Adrenal gland (tissue), 12 donors: ENCODE data around the gene HSP90AA1. TPM values are rescaled to one million over a fixed set of nuclear protein-coding genes. Genes with fewer than 3 reads are reported as not detected.

Experiments used
- DNase-seq, 7 donors: peaks; one replicate each; pipeline ENCODE4 v3.0.0-alpha.2; 2019 to 2020
- H3K27ac ChIP-seq, 5 donors: fragments of 200-600 bp; sonication (generic) in 4 of 5; 1 replicate in 3 of 5; 2 replicates in 2 of 5; pipeline versions ENCODE4 v1.5.1 to v1.8.0; 2016 to 2020; ENCODE audit warnings: mild to moderate bottlenecking in 1 of 5
- H3K27me3 ChIP-seq: fragments of 200-600 bp; 2 replicates; pipeline ENCODE4 v1.8.0; 2021
- H3K36me3 ChIP-seq, 2 donors: fragments of 200-600 bp; replicated peaks in 1 of 2; 1 replicate in 1 of 2; 2 replicates in 1 of 2; pipeline versions ENCODE4 v1.5.1 to v1.8.0; 2018 to 2022
- H3K4me1 ChIP-seq, 2 donors: fragments of 200-600 bp; replicated peaks in 1 of 2; 1 replicate in 1 of 2; 2 replicates in 1 of 2; pipeline versions ENCODE4 v1.5.1 to v1.8.0; 2018 to 2021
- H3K4me3 ChIP-seq, 4 donors: fragments of 200-600 bp; sonication (generic) in 3 of 4; one replicate each; pipeline ENCODE4 v1.5.1; 2016 to 2018
- H3K9me3 ChIP-seq, 3 donors: fragments of 200-600 bp; sonication (generic) in 1 of 3; replicated peaks in 1 of 3; 1 replicate in 2 of 3; 2 replicates in 1 of 3; pipeline versions ENCODE4 v1.5.1 to v1.8.0; 2016 to 2021
- CTCF ChIP-seq, 6 experiments: fragments of 450-650 bp in 4 of 6; fragments of 200-600 bp in 2 of 6; sonication (generic) in 1 of 6; IDR thresholded peaks; 1 replicate in 5 of 6; 2 replicates in 1 of 6; pipeline versions ENCODE4 v1.5.1 to v1.8.0; 2016 to 2021; ENCODE audit warnings: antibody characterized with exemption in 6 of 6, mild to moderate bottlenecking in 2 of 6, moderate library complexity in 1 of 6
- POLR2A ChIP-seq, 2 donors: fragments of 450-650 bp; IDR thresholded peaks; one replicate each; pipeline ENCODE4 v1.6.1; 2017; ENCODE audit warnings: antibody characterized with exemption in 2 of 2, mild to moderate bottlenecking in 2 of 2, moderate library complexity in 1 of 2
- WGBS, 4 donors: extraction: QIAGEN DNeasy Blood & Tissue Kit in 2 of 4; methylation state at CpG; one replicate each; pipeline versions ENCODE4 v1.1.5 to v1.1.7; 2013 to 2017; 5-methylcytosine and 5-hydroxymethylcytosine counted together
- intact Hi-C, 2 donors: fragments of 100-400 bp; cut with DNase I; formaldehyde crosslinking; loops; one replicate each; pipeline versions ENCODE4 v1.14.1 to v1.15.0; 2022 to 2023
- polyA plus RNA-seq, 3 donors: library from polyadenylated mRNA; stranded (reverse); fragments of 200-250 nt in 2 of 3; fragments of 350-450 nt in 1 of 3; fragmentation: Illumina TruSeq in 1 of 3; extraction: RNeasy Lipid Tissue Mini Kit (QIAGEN cat#74804) in 1 of 3; gene quantifications; one replicate each; pipeline ENCODE4 v1.2.3, GENCODE V29; 2013 to 2014
- total RNA-seq, 9 donors: library from RNA; depleted of rRNA in 4 of 9; stranded (reverse); fragments of >200 nt in 4 of 9; fragments of 120-200 nt in 1 of 9; fragmentation: NEBNext Ultra II Directional in 1 of 9; extraction: Animal tissue kit (Norgen Biotek cat#: 25700) in 1 of 9; gene quantifications; one replicate each; pipeline versions ENCODE4 v1.1.0 to v1.2.4, GENCODE V29; 2013 to 2023
- donor health status: healthy with polysubstance abuse.
- donor health status: Bipolar disorder and iron deficiency.
- donor health status: DM: yes; HTN: yes; CAD: no.
- donor health status: DM: no; HTN: no; CAD: no.
- donor health status: DM: no; HTN: no; CAD: no.
- donor health status: DM: yes; HTN: yes; CAD: no.

The HSP90AA1 gene
- total and polyA plus RNA-seq, 12 donors = 272 to 1,666 (median 406) TPM

GRCh38 chr14:102121567-102121966 is 34.7 kb upstream of the HSP90AA1 start:
- intact Hi-C loops = no loop called here

GRCh38 chr14:102120888-102121287 is 34.0 kb upstream of the HSP90AA1 start:
- Histone ChIP-seq H3K4me3 (no peak overlapping the region), H3K9me3 (no peaks in the 10 kb centered on the region), H3K36me3 (no peaks in the 10 kb centered on the region), H3K4me1 (no peaks in the 10 kb centered on the region), H3K27ac (no peak overlapping the region), H3K27me3 (no peaks in the 10 kb centered on the region)
- 78 to 100% (median 91%) methylated on average over 1 of the region's 1 CpG for WGBS, 4 donors
- no peak for DNase-seq
- TF ChIP-seq CTCF (IDR thresholded peaks at IDR 0.05) = no peak
- no peak for TF ChIP-seq POLR2A (IDR thresholded peaks at IDR 0.05)
- intact Hi-C loops = no loop called here

More at GRCh38 chr14:102121567-102121966, 34.7 kb upstream of the HSP90AA1 start:
- no peak overlapping the region for H3K4me3 ChIP-seq
- no peaks in the 10 kb centered on the region for H3K9me3 ChIP-seq
- no peak for DNase-seq
- no peaks in the 10 kb centered on the region for H3K36me3 ChIP-seq
- no peak overlapping the region for H3K27ac ChIP-seq
- no peaks in the 10 kb centered on the region for H3K27me3 ChIP-seq
- no peak for TF ChIP-seq POLR2A (IDR thresholded peaks at IDR 0.05)
- no peak for TF ChIP-seq CTCF (IDR thresholded peaks at IDR 0.05)
- H3K4me1 ChIP-seq = no peaks in the 10 kb centered on the region
- WGBS, 4 donors = 81 to 93% (median 91%) methylated on average over 1 of the region's 1 CpG

- intact Hi-C loops = no loop called here
Measured at GRCh38 chr14:102117852-102118251, 31.0 kb upstream of the HSP90AA1 start.

GRCh38 chr14:102116361-102117180 is 29.7 kb upstream of the HSP90AA1 start:
- H3K9me3 ChIP-seq = no peaks in the 10 kb centered on the region
- peak in 1 of 7 donors; percentile 42 for DNase-seq
- H3K36me3 ChIP-seq = no peaks in the 10 kb centered on the region
- TF ChIP-seq CTCF (IDR thresholded peaks at IDR 0.05) = no peak
- no peak for TF ChIP-seq POLR2A (IDR thresholded peaks at IDR 0.05)
- no peak overlapping the region for H3K27ac ChIP-seq
- intact Hi-C loops = no loop called here
- no peaks in the 10 kb centered on the region for H3K4me1 ChIP-seq
- no peaks in the 10 kb centered on the region for H3K27me3 ChIP-seq
- H3K4me3 ChIP-seq = no peak overlapping the region
- 97 to 98% (median 98%) methylated on average over 5 to 13 of the region's 13 CpGs for WGBS, 4 donors

More at GRCh38 chr14:102117852-102118251, 31.0 kb upstream of the HSP90AA1 start:
- no peak overlapping the region for H3K4me3 ChIP-seq
- H3K4me1 ChIP-seq = no peaks in the 10 kb centered on the region
- 88 to 100% (median 94%) methylated on average over 1 to 3 of the region's 3 CpGs; no CpG with 5 or more reads in 1 of the 4 donors for WGBS, 4 donors
- no peaks in the 10 kb centered on the region for H3K36me3 ChIP-seq
- no peak overlapping the region for H3K27ac ChIP-seq
- no peak for TF ChIP-seq POLR2A (IDR thresholded peaks at IDR 0.05)
- no peak for TF ChIP-seq CTCF (IDR thresholded peaks at IDR 0.05)
- DNase-seq = peak in 1 of 7 donors; percentile 4
- no peaks in the 10 kb centered on the region for H3K27me3 ChIP-seq
- no peaks in the 10 kb centered on the region for H3K9me3 ChIP-seq
